ENCODE results near the gene SLC23A3.

SLC23A3 gene

GRCh38 chr2:219116776-219117646, 52.8 kb downstream of the SLC23A3 start:
- H3K36me3 ChIP-seq (ENCODE audit: control insufficient read depth, insufficient read depth, low read length, severe bottlenecking): no peaks in the 10 kb centered on the region
- H3K4me1 ChIP-seq (ENCODE audit: control insufficient read depth, insufficient read depth, low read length): no peaks in the 10 kb centered on the region
- peaks cover 7% of the 10 kb centered on the region for H3K27me3 ChIP-seq (replicated peaks; ENCODE audit: control insufficient read depth, insufficient read depth, low read length)
- no peak for DNase-seq (ENCODE audit: low read depth)
- H3K9me3 ChIP-seq (ENCODE audit: control insufficient read depth, low read length): no peaks in the 10 kb centered on the region
- no peak overlapping the region for H3K4me3 ChIP-seq (ENCODE audit: low read length)
- H3K9ac ChIP-seq (ENCODE audit: low read length): no peak overlapping the region

- Histone ChIP-seq H3K4me3 (ENCODE audit: low read length) (no peak overlapping the region), H3K9me3 (ENCODE audit: control insufficient read depth, low read length) (no peaks in the 10 kb centered on the region), H3K36me3 (ENCODE audit: control insufficient read depth, insufficient read depth, low read length, severe bottlenecking) (no peaks in the 10 kb centered on the region), H3K27me3 (replicated peaks; ENCODE audit: control insufficient read depth, insufficient read depth, low read length) (peaks cover 4% of the 10 kb centered on the region), H3K9ac (ENCODE audit: low read length) (no peak overlapping the region), H3K4me1 (ENCODE audit: control insufficient read depth, insufficient read depth, low read length) (no peaks in the 10 kb centered on the region)
- no peak for DNase-seq (ENCODE audit: low read depth)
Observed at GRCh38 chr2:219112651-219113338, 57.0 kb downstream of the SLC23A3 start.

- DNase-seq (ENCODE audit: low read depth): no peak
- H3K4me1 ChIP-seq (ENCODE audit: control insufficient read depth, insufficient read depth, low read length): no peaks in the 10 kb centered on the region
Observed at GRCh38 chr2:219112062-219112406, 57.8 kb downstream of the SLC23A3 start.

More at GRCh38 chr2:219112062-219112406, 57.8 kb downstream of the SLC23A3 start:
- H3K36me3 ChIP-seq (ENCODE audit: control insufficient read depth, insufficient read depth, low read length, severe bottlenecking): no peaks in the 10 kb centered on the region
- H3K9me3 ChIP-seq (ENCODE audit: control insufficient read depth, low read length): no peaks in the 10 kb centered on the region
- no peak overlapping the region for H3K9ac ChIP-seq (ENCODE audit: low read length)
- H3K27me3 ChIP-seq (replicated peaks; ENCODE audit: control insufficient read depth, insufficient read depth, low read length): no peaks in the 10 kb centered on the region
- no peak overlapping the region for H3K4me3 ChIP-seq (ENCODE audit: low read length)
